ENCODE measurements around the gene PBLD. TPM values are rescaled to one million over a fixed set of nuclear protein-coding genes. Genes with fewer than 3 reads are reported as not detected.

Gene PBLD
- total RNA-seq, 2 experiments from 2014 or later = 1.2 to 1.3 TPM

DNA sequence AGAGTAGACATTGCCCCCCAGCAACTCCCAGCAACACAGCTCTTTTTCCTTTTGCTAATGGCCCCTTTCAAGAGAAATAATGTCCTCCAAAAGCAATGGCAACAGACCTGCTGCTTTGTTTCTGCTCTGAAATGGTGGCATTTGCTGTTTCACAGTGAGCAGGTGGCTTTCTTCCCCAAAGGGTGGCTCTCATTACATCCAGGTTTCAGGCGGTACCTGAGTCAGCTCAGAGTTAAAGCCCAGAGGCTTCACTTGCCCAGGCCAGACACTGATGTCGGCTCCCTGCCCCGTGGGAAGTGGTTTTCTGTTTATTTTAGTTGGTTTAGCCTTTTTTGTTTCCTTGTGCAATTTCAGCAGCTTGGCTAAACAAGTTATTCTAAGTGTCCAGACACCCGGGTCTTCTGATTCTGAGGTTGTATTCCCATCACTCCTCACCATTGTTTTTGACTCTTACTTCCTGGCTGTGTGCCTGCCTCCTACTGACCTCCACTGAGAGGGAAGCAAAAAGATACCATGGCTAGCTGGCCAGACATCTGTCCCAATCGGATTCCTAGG is 93.1 kb downstream of the PBLD start:
- ChIA-PET POLR2A (no interaction called here), CTCF (interaction anchor here (1.4 kb wide), 1 partner anchor 27 kb away, joined by 3 read pairs; no protein-coding TSS in a partner anchor)
- H3K4me1 Mint-ChIP-seq (ENCODE audit: low read depth) = no peaks in the 10 kb centered on the region
- no peak for DNase-seq
- intact Hi-C loops (cut with micrococcal nuclease) = no loop called here
- H3K27me3 Mint-ChIP-seq = no peaks in the 10 kb centered on the region
- no peaks in the 10 kb centered on the region for H3K9me3 Mint-ChIP-seq
- H3K27ac Mint-ChIP-seq = no peak overlapping the region
- H3K4me3 Mint-ChIP-seq = no peak overlapping the region
- H3K36me3 Mint-ChIP-seq = no peaks in the 10 kb centered on the region

DNA sequence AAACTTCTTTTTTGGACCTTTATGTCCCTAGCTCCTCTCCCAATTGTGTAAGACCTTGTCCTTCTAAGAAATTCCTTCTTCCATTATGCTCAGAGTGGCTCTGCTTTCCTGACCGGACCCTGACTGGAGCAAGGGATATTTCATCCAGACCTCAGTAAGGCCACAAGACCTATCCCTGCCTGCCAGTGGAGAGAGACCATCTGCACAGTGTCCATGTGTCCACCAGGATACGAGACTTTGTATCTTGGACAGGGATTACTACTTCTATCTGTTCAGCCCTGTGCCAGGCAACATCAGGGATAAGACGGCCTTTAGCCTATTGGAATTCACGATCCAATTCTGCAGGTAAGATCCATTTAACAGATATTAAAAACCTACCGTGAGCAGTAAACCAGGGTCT is 93.7 kb downstream of the PBLD start:
- no peaks in the 10 kb centered on the region for H3K4me1 Mint-ChIP-seq (ENCODE audit: low read depth)
- H3K27ac Mint-ChIP-seq = no peak overlapping the region

DNA sequence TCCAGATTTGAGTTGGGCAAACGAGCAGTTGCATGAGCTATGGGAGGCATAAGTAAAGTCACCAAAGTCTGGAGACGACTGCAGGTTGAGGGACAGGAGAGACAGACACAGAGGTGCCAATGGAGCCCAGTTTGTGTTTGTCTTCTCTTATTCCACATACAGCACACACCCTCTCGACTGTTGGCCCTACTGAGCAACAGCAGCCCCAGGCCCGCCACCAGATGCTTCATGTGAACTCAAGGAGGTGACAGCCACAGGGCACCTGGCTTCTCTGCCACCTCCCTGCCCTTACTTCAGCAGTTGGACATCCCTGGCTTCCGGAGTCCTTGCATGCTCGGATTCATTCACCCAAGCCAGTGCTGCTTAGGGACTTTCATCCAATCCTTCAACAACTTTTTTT is 94.4 kb downstream of the PBLD start:
- ChIA-PET POLR2A (no interaction called here), CTCF (no interaction called here)
- H3K27me3 Mint-ChIP-seq = peaks cover 4% of the 10 kb centered on the region
- H3K36me3 Mint-ChIP-seq = no peaks in the 10 kb centered on the region
- no peak for DNase-seq
- no peaks in the 10 kb centered on the region for H3K4me1 Mint-ChIP-seq (ENCODE audit: low read depth)
- no peaks in the 10 kb centered on the region for H3K9me3 Mint-ChIP-seq
- no peak overlapping the region for H3K4me3 Mint-ChIP-seq
- no peak overlapping the region for H3K27ac Mint-ChIP-seq
- intact Hi-C loops (cut with micrococcal nuclease) = no loop called here

More for the DNA sequence above, 93.7 kb downstream of the PBLD start:
- no peaks in the 10 kb centered on the region for H3K36me3 Mint-ChIP-seq
- intact Hi-C loops (cut with micrococcal nuclease) = no loop called here
- POLR2A ChIA-PET = no interaction called here
- H3K9me3 Mint-ChIP-seq = no peaks in the 10 kb centered on the region
- CTCF ChIA-PET = no interaction called here
- no peak overlapping the region for H3K4me3 Mint-ChIP-seq
- no peak for DNase-seq
- H3K27me3 Mint-ChIP-seq = no peaks in the 10 kb centered on the region

- no peak overlapping the region for H3K27ac Mint-ChIP-seq
- H3K4me1 Mint-ChIP-seq (ENCODE audit: low read depth) = no peaks in the 10 kb centered on the region
- no peaks in the 10 kb centered on the region for H3K9me3 Mint-ChIP-seq
- H3K36me3 Mint-ChIP-seq = no peaks in the 10 kb centered on the region
- intact Hi-C loops (cut with micrococcal nuclease) = no loop called here
- H3K4me3 Mint-ChIP-seq = no peak overlapping the region
- H3K27me3 Mint-ChIP-seq = peaks cover 12% of the 10 kb centered on the region
- ChIA-PET POLR2A (no interaction called here), CTCF (interaction anchor here (1.5 kb wide), 1 partner anchor 24 kb away, joined by 4 read pairs; no protein-coding TSS in a partner anchor)
- no peak for DNase-seq
Measured at GRCh38 chr10:68237173-68237572, 95.6 kb downstream of the PBLD start.

- H3K4me3 Mint-ChIP-seq = no peak overlapping the region
- intact Hi-C loops (cut with micrococcal nuclease) = no loop called here
- no peaks in the 10 kb centered on the region for H3K36me3 Mint-ChIP-seq
- ChIA-PET CTCF (interaction anchor here (0.6 kb wide), 2 partner anchors 8 to 476 kb away, joined by 3 read pairs; no protein-coding TSS in a partner anchor), POLR2A (no interaction called here)
- H3K4me1 Mint-ChIP-seq (ENCODE audit: low read depth) = peaks cover 6% of the 10 kb centered on the region
- H3K9me3 Mint-ChIP-seq = no peaks in the 10 kb centered on the region
- DNase-seq = no peak
- H3K27ac Mint-ChIP-seq = no peak overlapping the region
- peaks cover 24% of the 10 kb centered on the region for H3K27me3 Mint-ChIP-seq
Measured at GRCh38 chr10:68235581-68235980, 97.1 kb downstream of the PBLD start.

GRCh38 chr10:68235111-68235510 is 97.6 kb downstream of the PBLD start:
- Mint-ChIP-seq H3K27me3 (peaks cover 25% of the 10 kb centered on the region), H3K4me3 (no peak overlapping the region)

GRCh38 chr10:68233046-68233445 is 99.7 kb downstream of the PBLD start:
- no peaks in the 10 kb centered on the region for H3K9me3 Mint-ChIP-seq
- H3K4me3 Mint-ChIP-seq = no peak overlapping the region
- intact Hi-C loops (cut with micrococcal nuclease) = no loop called here
- H3K27ac Mint-ChIP-seq = no peak overlapping the region
- H3K27me3 Mint-ChIP-seq = peaks cover 28% of the 10 kb centered on the region
- no peak for DNase-seq
- H3K36me3 Mint-ChIP-seq = no peaks in the 10 kb centered on the region
- CTCF ChIA-PET = interaction anchor here (1.1 kb wide), 1 partner anchor 19 kb away, joined by 4 read pairs; no protein-coding TSS in a partner anchor
- H3K4me1 Mint-ChIP-seq (ENCODE audit: low read depth) = peaks cover 7% of the 10 kb centered on the region
- POLR2A ChIA-PET = no interaction called here

More at GRCh38 chr10:68235111-68235510, 97.6 kb downstream of the PBLD start:
- H3K9me3 Mint-ChIP-seq = no peaks in the 10 kb centered on the region
- CTCF ChIA-PET = no interaction called here
- no peak overlapping the region for H3K27ac Mint-ChIP-seq
- peaks cover 7% of the 10 kb centered on the region for H3K4me1 Mint-ChIP-seq (ENCODE audit: low read depth)
- intact Hi-C loops (cut with micrococcal nuclease) = no loop called here
- DNase-seq = no peak
- POLR2A ChIA-PET = no interaction called here
- no peaks in the 10 kb centered on the region for H3K36me3 Mint-ChIP-seq

Other genes starting within 250 kb of the PBLD start
- gene MYPN, start 223.4 kb downstream of the PBLD start, total RNA-seq = under 1 TPM in 1 of 2 experiments, not detected in 1; 0.05 TPM
- not detected for gene ATOH7, start 100.8 kb downstream of the PBLD start, total RNA-seq
- gene HNRNPH3, start 864 bp downstream of the PBLD start, total RNA-seq = 100 to 1,000 TPM; 140 to 144 TPM
- 1 to 10 TPM; 6.4 to 8.1 TPM for gene RUFY2, start 74.3 kb upstream of the PBLD start, total RNA-seq
- 10 to 100 TPM; 36.8 to 42.0 TPM for gene DNA2, start 139.0 kb upstream of the PBLD start, total RNA-seq
- 10 to 100 TPM; 11.1 to 12.8 TPM for gene SLC25A16, start 194.6 kb upstream of the PBLD start, total RNA-seq
- gene TET1, start 227.4 kb upstream of the PBLD start, total RNA-seq = under 1 TPM; 0.43 to 0.53 TPM